Spinal cord (tissue), 10 donors: Measurements from ENCODE around the gene CCDC102A. TPM values are rescaled to one million over a fixed set of nuclear protein-coding genes. Genes with fewer than 3 reads are reported as not detected.

Experiments
- DNase-seq, 6 donors: peaks; one replicate each; pipeline versions ENCODE4 v3.0.0 to v3.0.0-alpha.2; 2013 to 2015; ENCODE audit warnings: low spot score in 6 of 6, low read depth in 4 of 6
- H3K27ac ChIP-seq: one replicate; pipeline ENCODE4 v1.5.1; 2013; ENCODE audit warnings: low read depth, low read length, control low read depth
- H3K27me3 ChIP-seq: one replicate; pipeline ENCODE4 v1.6.1; 2013; ENCODE audit warnings: low read length; ENCODE audit not compliant: control insufficient read depth, insufficient read depth
- H3K36me3 ChIP-seq: one replicate; pipeline ENCODE4 v1.6.1; 2013; ENCODE audit warnings: low read length; ENCODE audit not compliant: control insufficient read depth, insufficient read depth
- H3K4me1 ChIP-seq: one replicate; pipeline ENCODE4 v1.6.1; 2013; ENCODE audit warnings: low read length; ENCODE audit not compliant: control insufficient read depth, insufficient read depth
- H3K4me3 ChIP-seq: one replicate; pipeline ENCODE4 v1.5.1; 2013; ENCODE audit warnings: low read depth, low read length, control low read depth
- H3K9me3 ChIP-seq: one replicate; pipeline ENCODE4 v1.6.1; 2013; ENCODE audit warnings: low read length; ENCODE audit not compliant: control insufficient read depth, insufficient read depth
- WGBS: methylation state at CpG from one replicate; pipeline ENCODE4 v1.1.5; 2013; ENCODE audit warnings: missing lambda C conversion rate; ENCODE audit not compliant: insufficient coverage; 5-methylcytosine and 5-hydroxymethylcytosine counted together
- polyA plus RNA-seq, 2 donors: library from polyadenylated mRNA; unstranded; fragments of 120-200 nt; gene quantifications; one replicate each; pipeline ENCODE4 v1.2.1, GENCODE V29; 2013; ENCODE audit not compliant: insufficient read length in 2 of 2
- total RNA-seq, 2 donors: library from RNA; depleted of rRNA in 1 of 2; stranded (reverse); fragments of 120-200 nt in 1 of 2; fragments of >200 nt in 1 of 2; gene quantifications; one replicate each; pipeline versions ENCODE4 v1.2.3 to v1.2.4, GENCODE V29; 2013 to 2014
- donor health status: healthy.

CCDC102A gene
- total and polyA plus RNA-seq, 4 donors: 4.4 to 17.7 (median 6.9) TPM

DNA sequence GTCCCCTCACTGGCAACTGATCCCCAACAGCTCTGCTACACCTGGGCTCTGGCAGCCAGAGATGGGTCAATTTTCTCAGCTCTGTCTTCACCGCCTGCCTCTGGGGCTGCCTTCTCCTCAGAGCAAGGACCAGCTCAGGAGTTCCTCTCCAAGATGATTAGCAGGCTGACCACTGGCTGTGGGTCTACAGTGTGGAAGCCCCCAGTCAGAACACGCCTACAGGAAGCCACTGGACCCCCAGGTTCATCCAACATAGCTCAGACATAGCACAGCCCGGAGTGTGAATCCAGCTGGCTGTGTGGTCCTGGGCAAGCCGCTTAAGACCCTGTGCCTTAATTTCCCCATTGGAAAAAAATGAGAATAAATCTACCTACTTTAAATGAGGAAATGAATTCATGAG is 55.0 kb downstream of the CCDC102A start:
- no peak overlapping the region for H3K4me3 ChIP-seq
- 65% methylated on average over 2 of the region's 4 CpGs for WGBS
- no peak for DNase-seq
- H3K4me1 ChIP-seq: peaks cover 68% of the 10 kb centered on the region
- peaks cover 6% of the 10 kb centered on the region for H3K36me3 ChIP-seq
- H3K27me3 ChIP-seq: no peaks in the 10 kb centered on the region
- H3K9me3 ChIP-seq: no peaks in the 10 kb centered on the region
- H3K27ac ChIP-seq: no peak overlapping the region

GRCh38 chr16:57480754-57481230 is 55.6 kb downstream of the CCDC102A start:
- H3K36me3 ChIP-seq: peaks cover 9% of the 10 kb centered on the region
- DNase-seq: peak in 2 of 6 donors; percentile 27 to 53
- no peaks in the 10 kb centered on the region for H3K9me3 ChIP-seq
- WGBS: 28% methylated on average over 6 of the region's 6 CpGs
- H3K27ac ChIP-seq: no peak overlapping the region
- H3K27me3 ChIP-seq: no peaks in the 10 kb centered on the region
- H3K4me3 ChIP-seq: no peak overlapping the region
- H3K4me1 ChIP-seq: peaks cover 71% of the 10 kb centered on the region

DNA sequence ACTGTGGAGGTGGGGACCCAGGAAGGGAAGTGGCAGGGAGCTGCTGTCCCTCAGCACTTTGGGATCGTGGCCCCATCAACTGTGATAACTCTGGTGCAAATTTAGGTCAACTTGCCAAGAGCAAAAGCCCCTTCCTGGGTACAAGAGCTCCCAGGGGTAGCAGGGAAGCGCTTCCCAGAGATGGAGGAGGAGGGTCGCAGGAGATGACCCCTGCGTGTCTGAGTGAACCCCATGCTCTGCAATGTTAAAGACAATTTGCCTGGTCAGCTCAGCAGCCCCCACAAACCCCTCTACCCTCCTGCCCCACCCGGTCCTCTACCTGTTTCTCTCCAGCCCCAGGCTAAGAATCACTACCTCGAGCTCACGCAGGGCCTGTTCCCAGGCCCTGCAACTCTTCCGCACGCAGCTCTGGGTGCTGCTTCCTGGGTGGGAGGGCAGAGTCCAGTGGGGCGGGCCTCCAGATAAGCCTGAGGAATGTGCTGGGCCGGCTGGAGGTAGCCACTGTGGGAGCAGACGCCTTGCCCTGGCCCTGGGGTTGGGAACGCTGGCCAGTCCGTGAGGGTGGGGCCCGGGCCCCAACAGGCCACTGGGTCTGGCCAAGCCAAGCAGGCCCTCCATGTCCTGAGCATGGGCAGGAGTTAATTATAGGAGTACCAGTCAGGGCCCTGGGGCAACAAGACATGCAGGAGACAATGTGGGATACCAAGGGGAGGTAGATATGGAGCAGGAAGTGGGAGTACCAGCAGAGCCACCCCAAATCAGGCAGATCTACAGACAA is 56.2 kb downstream of the CCDC102A start:
- Histone ChIP-seq H3K27me3 (no peaks in the 10 kb centered on the region), H3K27ac (no peak overlapping the region)
- 40% methylated on average over 14 of the region's 15 CpGs for WGBS

DNA sequence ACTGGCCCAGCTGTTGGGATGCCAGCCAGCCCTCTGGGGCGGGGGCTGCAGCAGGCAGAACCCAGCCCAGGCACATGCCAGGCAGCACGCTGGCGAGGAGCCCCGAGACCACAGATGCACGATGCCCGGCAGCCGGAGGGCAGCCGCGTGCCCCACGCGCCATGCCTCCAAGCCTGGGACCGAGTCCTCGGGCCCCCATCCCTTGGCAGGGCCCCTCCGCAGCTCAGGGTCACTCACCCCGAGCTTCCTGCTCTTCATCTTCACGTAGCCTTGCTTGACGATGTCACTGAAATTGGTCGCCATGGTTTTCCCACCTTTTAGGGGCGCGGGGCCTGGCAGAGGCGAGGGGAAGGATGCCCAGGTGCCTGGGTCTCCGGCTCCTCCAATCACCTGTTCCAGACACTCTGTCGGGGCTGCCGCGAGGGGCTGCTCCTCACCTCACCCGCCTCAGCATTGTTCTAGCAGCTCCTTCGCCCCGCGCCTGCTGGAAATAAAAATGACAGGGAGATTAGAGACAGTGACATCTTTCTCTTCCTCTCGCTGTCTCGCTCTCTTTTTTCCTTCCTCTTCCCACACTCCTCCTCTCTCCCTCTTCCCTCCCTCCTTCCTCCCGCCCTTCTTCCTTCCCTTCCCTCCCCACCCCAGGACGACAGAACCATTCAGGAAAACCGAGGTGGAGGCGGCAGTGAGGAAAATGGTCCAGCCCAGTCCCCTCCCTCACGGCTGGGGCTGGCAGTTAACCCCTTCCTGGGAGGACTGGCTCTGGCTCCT is 57.0 kb downstream of the CCDC102A start:
- peak; percentile 57 to 97 (median 72) for DNase-seq
- H3K4me3 ChIP-seq: peak overlapping the region; percentile 59
- H3K27ac ChIP-seq: no peak overlapping the region
- H3K4me1 ChIP-seq: peaks cover 68% of the 10 kb centered on the region
- H3K27me3 ChIP-seq: no peaks in the 10 kb centered on the region
- no peaks in the 10 kb centered on the region for H3K9me3 ChIP-seq
- peaks cover 22% of the 10 kb centered on the region for H3K36me3 ChIP-seq
- 2% methylated on average over 26 of the region's 36 CpGs for WGBS

More for the DNA sequence above, 56.2 kb downstream of the CCDC102A start:
- H3K4me3 ChIP-seq: peak overlapping the region; percentile 59
- H3K4me1 ChIP-seq: peaks cover 70% of the 10 kb centered on the region
- H3K36me3 ChIP-seq: peaks cover 15% of the 10 kb centered on the region
- H3K9me3 ChIP-seq: no peaks in the 10 kb centered on the region
- no peak for DNase-seq

DNA sequence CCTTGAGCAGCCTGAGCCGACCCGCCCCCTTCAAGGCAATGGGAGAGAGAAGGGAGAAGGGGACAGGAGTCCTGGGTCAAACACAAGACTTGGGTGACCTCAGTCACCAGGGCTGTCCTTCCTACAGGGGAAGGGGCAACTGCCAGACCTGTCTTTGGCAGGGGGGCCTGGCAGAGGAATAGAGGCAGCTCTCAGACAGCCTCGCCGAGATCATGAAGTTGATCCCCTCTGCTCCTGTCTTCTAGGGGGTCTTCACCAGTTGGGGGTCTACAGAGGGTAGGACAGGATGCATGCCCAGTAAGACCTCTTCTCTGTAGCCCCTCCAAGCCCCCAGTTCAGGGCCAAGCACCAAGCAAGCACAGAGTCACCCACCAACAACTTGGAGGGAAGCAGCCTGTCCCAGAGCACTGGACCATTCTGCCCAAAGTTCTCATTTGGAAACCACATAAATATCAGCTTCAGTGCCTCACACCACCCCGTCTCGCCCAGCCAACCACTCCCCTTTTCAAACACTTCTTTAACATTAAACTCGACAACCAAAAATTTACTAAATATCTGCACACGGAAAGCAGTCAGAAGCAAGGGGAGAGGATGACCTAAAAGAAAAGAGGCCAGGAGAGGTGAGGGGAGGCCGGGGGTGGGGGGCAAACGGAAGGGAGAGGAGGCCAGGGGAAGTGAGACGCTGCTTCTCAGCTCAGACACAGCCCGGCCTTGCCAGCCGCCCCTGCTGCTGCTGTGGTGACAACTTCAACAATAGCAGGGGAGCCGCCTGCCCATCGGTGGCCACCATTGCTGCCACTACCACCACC is 57.8 kb downstream of the CCDC102A start:
- H3K4me1 ChIP-seq: peaks cover 61% of the 10 kb centered on the region
- no peaks in the 10 kb centered on the region for H3K9me3 ChIP-seq
- peak overlapping the region; percentile 59 for H3K4me3 ChIP-seq
- H3K27me3 ChIP-seq: no peaks in the 10 kb centered on the region
- no peak for DNase-seq
- H3K27ac ChIP-seq: no peak overlapping the region
- 24% methylated on average over 10 of the region's 15 CpGs for WGBS
- H3K36me3 ChIP-seq: peaks cover 26% of the 10 kb centered on the region

DNA sequence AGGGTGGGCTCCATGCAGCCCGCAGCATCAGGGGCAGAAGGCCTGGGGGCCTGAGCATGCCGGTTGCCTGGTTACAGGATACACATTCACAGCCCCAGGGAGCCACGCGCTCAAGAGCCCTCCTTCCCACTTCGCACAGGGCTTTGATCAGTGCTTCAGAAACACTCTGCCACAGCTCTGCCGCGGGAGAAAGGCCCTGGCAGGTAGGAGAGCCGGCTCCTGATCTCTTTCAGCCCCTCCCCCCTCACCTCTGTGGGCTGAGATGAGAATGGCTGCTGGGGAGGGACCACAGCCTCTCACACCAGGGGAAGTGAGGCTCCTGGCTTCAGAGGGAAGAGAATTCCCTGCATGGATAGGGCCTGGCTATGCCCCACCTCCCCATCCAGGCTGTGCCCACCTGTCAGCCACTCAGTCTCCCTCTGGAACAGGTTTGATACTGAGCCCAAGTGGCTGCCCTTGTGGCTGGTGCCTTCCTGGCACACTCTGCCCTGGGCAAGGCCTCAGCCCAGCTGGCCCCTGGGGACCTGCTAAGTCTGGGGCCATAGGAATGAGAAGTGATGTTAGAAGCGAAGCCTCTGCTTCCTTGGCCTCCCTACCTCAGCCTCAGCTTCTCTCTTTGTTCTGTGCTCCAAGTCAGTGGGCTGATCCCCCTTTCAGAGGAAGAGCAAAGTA is 58.7 kb downstream of the CCDC102A start:
- WGBS: 28% methylated on average over 5 of the region's 9 CpGs
- DNase-seq: peak in 1 of 6 donors; percentile 46
- Histone ChIP-seq H3K27ac (no peak overlapping the region), H3K4me3 (no peak overlapping the region), H3K4me1 (peaks cover 66% of the 10 kb centered on the region), H3K36me3 (peaks cover 35% of the 10 kb centered on the region), H3K9me3 (no peaks in the 10 kb centered on the region), H3K27me3 (no peaks in the 10 kb centered on the region)

- Histone ChIP-seq H3K4me3 (no peak overlapping the region), H3K36me3 (peaks cover 44% of the 10 kb centered on the region), H3K27ac (no peak overlapping the region), H3K4me1 (peaks cover 75% of the 10 kb centered on the region), H3K27me3 (no peaks in the 10 kb centered on the region), H3K9me3 (no peaks in the 10 kb centered on the region)
- DNase-seq: no peak
- 57% methylated on average over 4 of the region's 6 CpGs for whole genome bisulfite sequencing
These were observed 59.6 kb downstream of the CCDC102A start for GRCh38 chr16:57476546-57477410.

DNA sequence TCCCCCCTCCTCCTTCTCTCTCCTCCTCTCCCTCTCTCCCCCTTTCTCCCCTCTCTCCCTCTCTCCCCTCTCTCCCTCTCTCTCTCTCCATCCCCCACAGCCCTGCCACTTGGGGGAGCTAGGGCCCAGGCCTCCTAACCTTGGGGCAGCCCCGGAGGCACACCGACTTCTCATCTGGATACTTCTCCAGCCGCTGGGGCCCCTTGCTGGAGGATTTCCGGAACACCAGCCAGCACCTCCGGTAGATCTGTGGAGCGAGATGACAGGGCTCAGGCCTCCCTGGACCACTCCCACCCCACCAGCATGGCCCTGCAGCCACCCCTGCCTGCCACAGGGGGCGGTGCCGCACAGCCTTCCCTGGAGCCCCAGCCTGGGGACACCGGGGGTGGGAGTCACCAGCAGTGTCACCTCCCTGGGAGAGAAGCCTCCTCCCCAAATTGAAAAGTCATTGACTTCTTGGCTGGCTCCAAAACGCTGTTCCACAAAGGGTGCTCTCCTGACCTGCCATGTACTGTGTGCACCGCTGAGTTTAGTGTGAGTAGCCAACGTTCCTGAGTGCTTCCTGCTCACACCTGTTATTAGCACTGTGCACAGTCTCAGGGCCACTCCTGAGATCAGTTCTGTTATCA is 60.5 kb downstream of the CCDC102A start:
- DNase-seq: peak in 1 of 6 donors; percentile 33
- Histone ChIP-seq H3K4me3 (no peak overlapping the region), H3K36me3 (peaks cover 50% of the 10 kb centered on the region), H3K9me3 (no peaks in the 10 kb centered on the region), H3K27ac (no peak overlapping the region), H3K4me1 (peaks cover 72% of the 10 kb centered on the region), H3K27me3 (no peaks in the 10 kb centered on the region)
- WGBS: 6% methylated on average over 12 of the region's 12 CpGs
